Measurements from ENCODE around the gene ODAPH.

ODAPH gene

DNA sequence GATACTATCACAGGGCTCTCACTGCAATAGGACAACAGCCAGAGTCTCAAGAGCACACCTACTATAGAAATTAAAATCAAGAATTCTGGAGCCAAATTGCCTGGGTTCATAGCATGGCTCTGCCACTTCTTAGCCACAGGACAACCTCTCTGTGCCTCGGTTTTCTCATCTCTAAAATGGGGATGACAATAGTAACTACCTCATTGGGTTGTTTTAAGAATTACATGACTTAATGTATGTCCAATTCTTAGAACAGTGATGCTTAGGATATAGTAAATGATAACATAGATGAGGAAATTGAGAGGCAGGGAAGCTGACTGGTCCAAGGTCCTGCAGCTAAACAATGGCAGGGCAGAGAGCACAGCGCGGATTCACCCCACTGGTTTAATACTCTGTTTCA is 11.0 kb upstream of the ODAPH start:
- no peak for DNase-seq (ENCODE audit: low spot score)

DNA sequence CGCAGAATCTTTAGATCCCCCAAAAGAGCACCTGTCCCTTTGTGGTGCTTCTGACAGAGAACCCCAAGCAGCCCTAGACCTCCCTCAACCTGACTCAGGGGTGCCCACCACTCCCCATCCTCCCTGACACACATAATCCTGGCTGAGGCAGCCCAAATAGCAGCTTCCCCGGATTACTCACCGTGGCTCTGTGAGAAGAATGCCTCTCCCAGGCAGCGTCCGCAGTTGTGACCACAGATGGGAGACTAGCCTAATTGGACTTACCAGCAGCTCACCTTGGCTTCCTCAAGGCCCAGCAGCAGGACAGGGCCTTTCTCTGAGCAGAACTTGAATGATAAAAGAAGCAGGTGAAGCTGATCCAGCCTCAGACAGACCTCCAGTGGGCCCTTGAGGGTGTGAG is 10.3 kb upstream of the ODAPH start:
- no peak for DNase-seq (ENCODE audit: low spot score)

DNA sequence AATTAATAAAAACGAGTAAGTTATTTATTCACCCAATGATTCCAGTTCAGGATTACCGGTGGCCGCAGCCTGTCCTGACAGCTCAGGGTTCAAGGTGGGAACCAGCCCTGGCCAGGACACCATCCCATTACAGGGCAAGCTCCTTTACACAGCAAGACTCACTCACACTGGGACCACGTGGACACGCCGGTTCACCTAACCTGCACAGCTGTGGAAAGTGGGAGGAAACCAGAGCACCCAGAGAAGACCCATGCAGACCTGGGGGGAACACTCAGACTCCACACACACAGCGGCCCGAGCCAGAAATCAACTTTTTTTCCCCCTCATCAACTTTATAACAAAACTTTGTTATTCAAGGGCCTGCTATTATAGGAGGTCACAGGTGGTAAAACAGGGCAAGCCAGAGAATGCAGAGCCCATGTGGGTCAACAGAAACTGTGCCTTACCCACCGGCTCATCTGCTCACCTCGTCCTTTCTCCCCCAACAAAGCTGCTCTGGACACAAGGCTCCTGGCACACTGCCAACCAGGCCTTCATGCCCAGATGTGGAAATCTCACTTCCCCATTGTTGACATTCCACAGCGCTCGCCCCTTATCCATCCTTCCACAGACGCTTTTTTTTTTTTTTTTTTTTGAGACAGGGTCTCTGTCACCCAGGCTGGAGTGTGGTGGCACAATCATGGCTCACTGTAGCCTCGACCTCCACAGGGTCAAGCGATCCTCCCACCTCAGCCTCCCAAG is 8.0 kb upstream of the ODAPH start:
- no peak for DNase-seq (ENCODE audit: low spot score)

DNA sequence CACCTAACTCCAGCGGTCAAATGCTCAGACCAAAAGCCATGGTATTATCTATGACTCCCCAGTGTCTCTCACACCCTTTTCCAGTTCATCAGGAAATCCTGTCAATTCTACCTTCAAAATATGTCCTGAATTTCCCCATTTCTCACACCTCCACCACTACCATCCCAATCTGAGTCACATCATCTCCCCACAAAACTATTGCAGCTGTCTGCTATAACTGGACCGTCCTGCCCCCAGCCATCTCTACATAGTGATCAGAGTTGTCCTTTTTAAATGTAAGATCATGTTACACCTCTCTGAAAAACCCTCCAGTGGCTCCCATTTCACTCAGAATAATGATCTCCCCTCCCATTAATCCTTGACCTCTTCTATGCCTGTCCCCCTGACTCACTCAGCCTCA is 6.8 kb upstream of the ODAPH start:
- no peak for DNase-seq (ENCODE audit: low spot score)

DNA sequence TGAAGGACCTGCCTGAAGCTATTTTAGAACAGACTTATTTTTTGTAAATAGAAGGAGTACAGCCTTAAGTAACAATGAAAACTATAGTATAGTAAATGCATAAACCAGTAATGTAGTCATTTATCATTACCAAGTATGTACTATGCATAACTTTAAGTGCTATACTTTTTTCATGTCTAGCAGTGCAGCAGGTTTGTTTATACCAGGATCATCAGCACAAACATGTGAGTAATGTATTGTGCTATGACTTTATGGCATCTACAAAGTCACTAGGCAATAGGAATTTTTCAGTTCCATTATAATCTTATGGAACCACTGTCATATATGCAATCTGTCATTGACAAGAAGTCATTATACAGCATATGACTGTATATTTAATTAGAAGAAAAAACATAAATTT is 3.4 kb upstream of the ODAPH start:
- DNase-seq (ENCODE audit: low spot score), result no peak

DNA sequence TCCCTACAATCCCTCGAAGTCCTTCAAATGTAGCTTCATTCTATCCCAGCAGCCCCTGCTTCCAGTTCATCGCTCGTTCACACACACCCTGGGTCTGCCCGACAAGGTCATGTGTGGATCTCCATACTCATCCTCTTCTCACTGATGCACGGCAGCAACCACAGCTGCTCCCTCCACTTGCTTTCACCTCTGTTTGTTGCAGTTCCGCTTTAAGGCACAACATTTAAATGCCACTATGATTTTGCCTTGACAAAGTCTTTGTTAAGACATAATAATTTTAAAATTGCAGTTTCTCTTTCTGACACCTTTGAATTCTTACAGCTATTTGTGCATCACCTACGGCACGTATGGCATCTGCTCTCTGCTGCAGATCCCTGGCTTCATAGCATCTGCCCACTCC is 1.8 kb downstream of the ODAPH start:
- no peak for DNase-seq (ENCODE audit: low spot score)

DNA sequence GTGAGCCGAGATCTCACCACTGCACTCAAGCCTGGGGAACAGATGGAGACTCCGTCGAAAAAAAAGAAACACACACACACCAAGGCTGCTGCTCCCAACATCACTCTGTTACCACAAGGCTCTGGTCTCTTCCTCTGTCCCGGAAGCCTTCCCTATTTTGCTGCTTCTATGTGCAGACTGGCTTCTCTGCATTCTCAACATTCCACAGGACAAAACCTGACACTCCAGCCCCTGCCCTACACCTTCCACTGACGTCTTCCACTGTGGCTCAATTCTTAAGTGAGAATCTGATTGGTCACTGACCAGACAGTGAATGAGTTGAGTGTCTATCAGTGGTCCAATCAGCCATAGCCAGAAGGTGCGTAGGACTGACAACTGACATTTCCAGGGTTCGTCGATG is 5.9 kb downstream of the ODAPH start:
- DNase-seq (ENCODE audit: low spot score), result no peak

DNA sequence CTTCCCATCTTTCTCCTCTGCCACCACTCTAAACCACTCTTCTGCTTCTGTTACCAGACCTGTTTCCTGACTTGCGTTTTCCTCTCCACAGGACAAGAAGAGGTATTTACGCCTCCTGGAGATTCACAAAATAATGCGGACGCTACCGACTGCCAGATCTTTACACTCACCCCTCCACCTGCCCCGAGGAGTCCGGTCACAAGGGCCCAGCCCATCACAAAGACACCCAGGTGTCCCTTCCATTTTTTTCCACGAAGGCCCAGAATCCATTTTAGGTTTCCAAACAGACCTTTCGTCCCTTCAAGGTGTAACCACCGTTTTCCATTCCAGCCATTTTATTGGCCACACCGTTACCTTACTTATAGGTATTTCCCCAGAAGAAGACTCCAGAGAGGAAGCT is 8.2 kb downstream of the ODAPH start:
- no peak for DNase-seq (ENCODE audit: low spot score)

DNA sequence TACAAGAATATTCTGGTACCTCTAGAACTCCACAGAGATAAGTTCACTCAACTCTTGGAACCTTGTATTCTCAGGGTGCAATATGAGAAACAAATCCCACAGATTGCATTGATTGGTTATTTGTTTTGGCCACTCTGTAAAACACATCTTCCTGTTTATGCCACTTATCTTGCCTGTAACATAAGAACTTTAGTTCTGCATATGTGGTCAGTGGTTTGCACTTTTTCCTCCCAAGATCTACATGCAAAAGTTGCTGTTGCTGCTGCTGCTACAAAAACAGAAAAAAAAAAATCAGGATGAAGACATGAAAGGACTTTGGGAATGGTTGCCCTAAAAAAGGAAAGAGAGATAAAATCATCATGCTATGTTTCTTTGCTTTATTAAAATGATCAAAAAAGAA is 9.6 kb downstream of the ODAPH start:
- DNase-seq (ENCODE audit: low spot score), result no peak

DNA sequence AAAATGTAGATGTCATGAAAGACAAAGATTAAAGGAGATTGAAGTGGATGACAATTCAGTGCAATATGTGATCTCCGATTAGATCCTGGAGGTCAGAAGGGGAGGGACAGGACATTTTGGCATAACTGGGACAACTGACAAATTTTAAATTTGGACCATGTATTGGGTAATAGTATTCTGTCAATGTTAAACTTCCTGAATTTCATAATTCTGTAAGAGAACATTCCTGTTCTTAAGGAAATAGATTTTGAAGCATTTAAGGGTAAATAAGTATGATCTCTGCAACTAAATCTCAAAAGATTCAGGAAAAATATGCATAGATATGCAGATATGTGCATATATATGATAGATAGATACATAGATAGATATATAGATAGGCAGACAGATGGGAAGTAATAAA is 11.0 kb downstream of the ODAPH start:
- DNase-seq (ENCODE audit: low spot score), result no peak

DNA sequence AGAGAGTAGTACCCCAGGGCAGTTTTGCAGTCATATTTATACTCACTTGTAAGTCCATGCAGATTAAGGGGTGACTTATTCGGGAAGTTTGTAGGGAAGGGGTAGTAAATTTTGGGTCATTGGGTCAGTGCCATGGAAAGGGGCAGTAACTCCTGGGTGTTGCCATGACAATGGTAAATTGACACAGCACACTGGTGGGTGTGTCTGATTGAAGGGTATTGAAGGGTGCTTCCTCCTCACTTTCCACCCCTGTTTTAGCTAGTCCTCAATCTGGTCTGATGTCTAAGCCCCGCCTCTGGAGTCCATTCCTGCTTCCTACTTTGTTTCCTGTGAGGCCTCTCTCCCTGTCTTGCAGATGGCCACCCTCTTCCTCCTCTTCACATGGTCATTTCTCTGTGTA is 11.9 kb downstream of the ODAPH start:
- DNase-seq (ENCODE audit: low spot score), result no peak

DNA sequence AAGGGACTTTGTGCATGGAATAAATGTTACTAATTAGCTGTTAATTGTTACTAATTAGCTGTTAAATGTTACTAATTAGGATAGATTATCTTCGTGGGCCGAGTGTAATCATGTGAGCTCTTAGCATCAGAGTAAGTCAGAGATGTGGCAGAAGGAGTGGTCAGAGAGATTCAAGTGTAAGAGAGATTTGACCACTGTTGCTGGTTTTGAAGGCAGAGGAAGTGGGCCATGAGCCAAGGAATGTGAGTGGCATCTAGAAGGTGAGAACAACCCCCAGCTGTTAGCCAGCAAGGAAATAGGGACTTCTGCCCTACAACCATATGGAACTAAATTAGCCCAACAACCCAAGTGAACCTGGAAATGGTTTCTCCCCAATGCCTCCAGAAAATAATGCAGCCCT is 28.2 kb downstream of the ODAPH start:
- DNase-seq (ENCODE audit: low spot score), result no peak

DNA sequence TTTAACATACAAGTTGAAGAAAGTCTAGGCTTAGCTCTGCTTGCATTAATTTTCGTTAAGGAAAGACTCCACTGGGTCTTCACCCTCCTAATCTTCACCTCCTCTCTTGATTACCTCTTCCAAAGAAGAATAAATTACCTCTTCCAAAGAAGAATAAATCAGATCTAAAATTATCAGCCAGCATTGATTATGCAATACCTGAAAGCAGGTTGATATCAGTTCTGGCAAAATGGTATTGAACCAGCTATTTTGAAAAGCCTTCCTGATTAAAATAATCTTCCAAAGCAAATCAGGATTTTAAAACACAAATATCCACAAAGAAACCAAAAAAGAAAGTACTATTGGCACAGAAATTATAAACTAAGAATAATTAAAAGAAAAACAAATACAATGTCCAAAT is 37.5 kb downstream of the ODAPH start:
- no peak for DNase-seq (ENCODE audit: low spot score)

DNA sequence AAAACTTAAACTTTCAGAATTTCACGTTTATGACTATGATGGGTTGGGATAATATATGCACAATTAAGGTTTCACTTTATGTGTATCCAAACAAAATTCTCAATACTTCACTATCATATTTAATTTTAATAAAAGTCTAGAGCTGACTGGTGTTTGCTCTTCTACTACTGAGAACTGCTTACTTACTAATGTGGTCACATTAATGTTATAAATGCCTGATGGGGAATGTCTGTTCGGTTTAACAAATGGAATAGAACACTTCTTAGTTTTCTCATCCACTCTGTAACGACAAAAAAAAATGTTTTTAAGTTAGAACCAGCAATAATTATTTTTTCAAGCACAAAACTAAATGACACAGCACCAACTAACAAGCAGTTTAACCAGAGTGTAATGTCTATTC is 40.2 kb downstream of the ODAPH start:
- DNase-seq (ENCODE audit: low spot score), result no peak

DNA sequence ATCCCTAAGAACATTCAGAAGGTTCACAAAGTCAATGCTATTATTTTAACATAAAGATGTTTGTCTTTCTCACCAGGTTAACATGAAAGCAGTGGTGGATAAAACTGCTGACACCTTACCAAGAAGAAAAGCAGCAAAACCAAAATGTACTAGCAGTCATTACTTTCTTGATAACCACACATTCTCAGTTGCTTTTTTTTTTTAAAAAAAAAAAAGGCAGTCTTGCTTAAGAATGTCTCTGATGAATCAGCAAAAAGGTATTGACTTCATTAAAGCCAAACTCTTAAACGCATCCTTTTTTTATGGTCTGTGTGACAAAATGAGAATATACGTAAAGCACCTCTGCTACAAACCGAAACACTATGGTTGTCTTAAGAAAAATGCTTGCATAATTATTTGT is 42.5 kb downstream of the ODAPH start:
- DNase-seq (ENCODE audit: low spot score), result no peak

DNA sequence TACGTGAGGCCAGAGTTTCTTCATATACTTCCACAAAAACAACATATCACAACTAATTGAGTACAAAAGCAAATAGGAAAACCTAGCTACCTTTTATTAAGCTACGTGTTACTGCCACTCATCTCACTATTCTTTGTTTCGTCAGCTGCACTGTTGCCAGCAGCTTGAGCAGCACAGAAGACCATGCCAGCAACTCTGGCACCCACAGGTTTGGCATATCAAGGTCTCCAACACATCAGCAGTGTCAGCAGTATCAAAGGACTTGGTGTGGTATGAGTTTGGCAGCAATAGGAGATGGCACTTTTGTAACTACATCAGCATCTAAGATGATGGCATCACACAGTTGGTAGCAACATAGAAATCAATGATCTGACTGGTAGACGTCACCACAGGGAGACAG is 43.8 kb downstream of the ODAPH start:
- no peak for DNase-seq (ENCODE audit: low spot score)

DNA sequence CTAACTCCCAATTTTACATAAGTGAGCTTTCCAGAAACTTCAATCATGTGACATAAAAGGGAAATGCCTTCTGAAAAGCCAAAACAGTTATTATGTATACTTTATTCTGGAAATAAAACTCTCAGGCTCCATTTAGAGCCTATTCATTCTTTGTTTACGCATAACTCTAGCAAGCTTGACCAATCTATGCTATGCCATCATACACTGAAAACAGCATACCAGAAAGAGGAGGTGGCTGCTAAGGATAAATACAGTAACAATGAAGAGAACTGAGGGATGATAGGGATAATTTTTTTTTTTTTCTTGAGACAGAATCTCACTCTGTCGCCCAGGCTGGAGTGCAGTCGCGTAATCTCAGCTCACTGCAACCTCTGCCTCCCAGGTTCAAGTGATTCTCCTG is 50.1 kb downstream of the ODAPH start:
- DNase-seq (ENCODE audit: low spot score), result no peak

DNA sequence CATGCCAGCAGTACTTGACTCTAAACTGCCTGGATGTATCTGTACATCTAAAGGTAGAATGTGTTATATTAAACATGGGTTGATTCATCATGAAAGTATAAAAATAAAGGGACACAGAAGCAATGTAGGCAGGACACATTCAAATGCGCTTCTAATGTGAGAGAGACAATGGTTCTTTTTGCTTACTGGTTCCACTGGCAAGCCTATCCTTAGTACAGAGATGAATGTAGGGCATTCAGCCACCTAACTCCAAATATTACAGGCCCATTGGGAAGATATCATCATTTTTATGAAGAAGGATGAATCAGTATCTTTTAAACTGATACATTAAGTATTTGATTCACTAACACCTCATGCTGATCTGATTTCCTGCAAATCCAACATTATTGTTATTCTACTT is 56.4 kb downstream of the ODAPH start:
- DNase-seq (ENCODE audit: low spot score), result no peak
